ENCODE results near the gene ZNF438.

- no peak for TF ChIP-seq SIN3A (IDR thresholded peaks at IDR 0.05; ENCODE audit: borderline replicate concordance, insufficient read depth, low read length)
- TF ChIP-seq REST (IDR thresholded peaks at IDR 0.05; ENCODE audit: insufficient read depth in 1 of 2, low read depth in 2 of 2, low read length in 2 of 2) = no peak
- TF ChIP-seq POLR2AphosphoS5 (IDR thresholded peaks at IDR 0.05; ENCODE audit: low read depth, low read length) = no peak
- no peak for TF ChIP-seq TAF1 (IDR thresholded peaks at IDR 0.05; ENCODE audit: borderline replicate concordance, insufficient read depth, low read length)
Observed at GRCh38 chr10:31014161-31014875, 17.3 kb downstream of the ZNF438 start.
